Measurements from ENCODE around the gene CIP2A.

CIP2A gene

GRCh38 chr3:108525971-108526370 lies 63.3 kb downstream of the CIP2A start:
- TF ChIP-seq ZFX (IDR thresholded peaks at IDR 0.05) = no peak
- TF ChIP-seq CTCF (conservative IDR thresholded peaks at IDR 0.05) = no peak
- no peak overlapping the region for H3K27ac ChIP-seq

GRCh38 chr3:108525256-108525655 lies 64.0 kb downstream of the CIP2A start:
- TF ChIP-seq CTCF (conservative IDR thresholded peaks at IDR 0.05) (no peak), ZFX (IDR thresholded peaks at IDR 0.05) (no peak)
- H3K27ac ChIP-seq = no peak overlapping the region

- H3K27ac ChIP-seq = no peak overlapping the region
- TF ChIP-seq CTCF (conservative IDR thresholded peaks at IDR 0.05) = no peak
These were observed 64.7 kb downstream of the CIP2A start for GRCh38 chr3:108524537-108524936.

- no peak overlapping the region for H3K27ac ChIP-seq
- TF ChIP-seq ZFX (IDR thresholded peaks at IDR 0.05) (no peak), CTCF (conservative IDR thresholded peaks at IDR 0.05) (no peak)
These were observed 70.3 kb downstream of the CIP2A start for GRCh38 chr3:108518895-108519294.

GRCh38 chr3:108516881-108517280 lies 72.4 kb downstream of the CIP2A start:
- no peak overlapping the region for H3K27ac ChIP-seq
- TF ChIP-seq ZFX (IDR thresholded peaks at IDR 0.05) (no peak), CTCF (conservative IDR thresholded peaks at IDR 0.05) (no peak)

GRCh38 chr3:108513961-108514360 lies 75.3 kb downstream of the CIP2A start:
- no peak for TF ChIP-seq CTCF (conservative IDR thresholded peaks at IDR 0.05)
- TF ChIP-seq ZFX (IDR thresholded peaks at IDR 0.05) = no peak
- no peak overlapping the region for H3K27ac ChIP-seq

- no peak overlapping the region for H3K27ac ChIP-seq
- TF ChIP-seq ZFX (IDR thresholded peaks at IDR 0.05) (no peak), CTCF (conservative IDR thresholded peaks at IDR 0.05) (no peak)
These were observed 76.6 kb downstream of the CIP2A start for GRCh38 chr3:108512671-108513070.

Measured in C4-2B (cell line).